ENCODE results near the gene NIPSNAP3A. TPM values are rescaled to one million over a fixed set of nuclear protein-coding genes. Genes with fewer than 3 reads are reported as not detected.

Gene NIPSNAP3A
- total RNA-seq, 1 donor from 2014 or later: 11.2 TPM

DNA sequence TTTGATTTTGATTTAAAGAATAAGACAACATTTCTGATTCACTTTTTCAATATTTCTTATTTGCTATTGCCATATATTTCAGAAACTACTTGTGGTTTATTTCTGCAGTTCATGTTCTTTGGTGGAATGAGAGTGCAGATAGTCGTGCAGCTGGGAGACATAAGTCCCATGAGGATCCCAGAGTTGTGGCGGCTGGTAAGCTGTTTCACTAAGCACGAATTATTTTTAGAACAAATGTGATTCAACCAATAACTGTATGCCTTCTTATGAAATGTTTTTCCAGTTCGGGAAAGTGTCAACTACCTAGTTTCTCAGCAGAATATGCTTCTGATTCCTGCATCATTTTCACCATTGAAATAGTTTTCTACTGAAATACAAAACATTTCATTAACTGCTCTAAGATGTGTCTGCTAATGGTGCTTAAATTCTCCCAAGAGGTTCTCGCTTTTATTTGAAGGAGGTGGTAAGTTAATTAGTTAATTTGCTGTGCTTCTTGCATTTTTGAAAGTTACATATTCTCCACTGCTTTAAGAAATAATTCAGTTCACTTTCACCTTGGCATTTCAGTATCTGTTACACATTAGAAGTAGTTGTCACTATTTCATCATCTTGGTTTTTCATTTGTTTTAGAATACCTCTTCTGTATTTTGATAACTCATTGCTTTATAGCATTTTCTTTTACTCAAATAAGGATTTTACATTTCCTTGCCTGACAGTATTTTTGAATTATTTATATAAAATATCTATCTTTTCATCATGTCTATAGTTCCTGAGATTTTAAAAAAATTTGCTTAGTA, 25.4 kb downstream of the NIPSNAP3A start:
- intact Hi-C loops (cut with micrococcal nuclease): loop anchor here (5.0 to 10.0 kb wide), 2 partner anchors 219 to 782 kb away; partner anchors contain the start of gene FKTN

DNA sequence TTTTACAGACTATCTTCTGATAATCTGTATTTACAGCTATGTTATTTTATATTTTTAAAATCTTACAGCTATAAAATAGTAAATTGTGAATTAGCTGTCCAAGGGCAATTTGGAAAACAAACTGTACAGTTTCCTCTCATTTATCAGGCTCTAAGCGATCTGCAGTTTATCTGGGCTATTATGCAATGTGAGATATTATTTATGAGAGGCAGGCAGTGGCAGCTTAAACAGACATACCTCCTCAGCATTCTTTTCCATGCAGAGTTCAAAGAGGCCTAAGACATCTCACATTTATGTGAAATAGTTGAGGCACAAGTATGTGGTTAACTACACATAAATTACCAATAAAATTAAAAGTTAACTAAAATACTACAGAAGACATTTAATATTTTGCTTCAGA, 26.6 kb downstream of the NIPSNAP3A start:
- intact Hi-C loops (cut with micrococcal nuclease): loop anchor here (5.0 to 10.0 kb wide), 2 partner anchors 218 to 781 kb away; partner anchors contain the start of gene FKTN

DNA sequence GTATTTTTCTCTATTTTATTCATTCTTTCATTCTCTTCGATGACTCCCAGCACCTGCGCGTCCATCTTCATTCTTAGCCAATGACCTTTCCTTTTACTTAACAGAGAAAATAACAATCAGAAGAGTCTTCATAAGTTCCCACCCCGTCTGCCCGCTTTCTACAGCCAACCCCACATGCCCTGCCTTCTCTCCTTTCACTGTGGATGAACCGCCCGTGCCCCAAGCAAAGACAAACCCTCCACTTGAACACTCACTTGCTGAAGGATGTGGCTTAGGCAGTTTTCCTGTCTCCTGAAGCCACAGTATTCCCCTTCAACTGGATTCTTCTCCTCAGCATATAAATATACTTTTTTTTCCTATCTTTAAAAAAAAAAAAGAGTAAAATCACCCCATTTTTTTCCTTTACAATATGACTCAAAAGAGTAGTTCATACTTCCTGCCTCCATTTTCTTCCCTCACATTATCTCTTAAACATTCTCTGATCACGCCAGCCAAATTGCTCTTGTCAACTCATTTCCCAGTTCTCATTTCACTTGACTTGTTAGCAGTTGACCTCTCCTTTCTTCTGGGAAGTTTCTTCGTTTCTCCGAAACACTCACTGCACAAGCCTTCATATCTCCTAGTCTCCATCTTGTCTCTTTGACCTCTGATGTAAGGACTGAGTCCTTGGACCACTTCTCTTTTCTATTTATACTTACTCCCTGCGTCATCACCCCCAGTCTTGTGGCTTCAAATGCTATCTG, 27.5 kb downstream of the NIPSNAP3A start:
- intact Hi-C loops (cut with micrococcal nuclease): loop anchor here (1.0 to 10.0 kb wide), 3 partner anchors 11 to 780 kb away; partner anchors contain the start of genes FKTN and NIPSNAP3B

DNA sequence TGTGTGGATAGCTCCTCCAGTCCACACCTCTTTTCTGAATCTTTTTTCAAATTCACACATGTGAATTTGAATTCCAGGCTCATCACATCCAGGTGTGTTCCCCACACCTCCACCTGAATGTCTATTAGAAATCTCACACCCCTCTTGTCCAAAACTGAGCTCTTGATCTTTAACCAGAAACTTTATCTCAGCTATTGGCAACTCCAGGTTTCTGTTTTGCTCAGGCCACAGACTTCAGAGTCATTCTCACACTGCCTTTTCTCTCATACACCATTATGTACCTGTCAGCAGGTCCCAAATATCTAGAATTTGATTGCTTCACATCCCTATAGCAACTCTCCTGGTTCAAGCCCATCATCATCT, 28.1 kb downstream of the NIPSNAP3A start:
- intact Hi-C loops (cut with micrococcal nuclease): loop anchor here (1.0 to 10.0 kb wide), 2 partner anchors 11 to 779 kb away; partner anchors contain the start of genes FKTN and NIPSNAP3B

DNA sequence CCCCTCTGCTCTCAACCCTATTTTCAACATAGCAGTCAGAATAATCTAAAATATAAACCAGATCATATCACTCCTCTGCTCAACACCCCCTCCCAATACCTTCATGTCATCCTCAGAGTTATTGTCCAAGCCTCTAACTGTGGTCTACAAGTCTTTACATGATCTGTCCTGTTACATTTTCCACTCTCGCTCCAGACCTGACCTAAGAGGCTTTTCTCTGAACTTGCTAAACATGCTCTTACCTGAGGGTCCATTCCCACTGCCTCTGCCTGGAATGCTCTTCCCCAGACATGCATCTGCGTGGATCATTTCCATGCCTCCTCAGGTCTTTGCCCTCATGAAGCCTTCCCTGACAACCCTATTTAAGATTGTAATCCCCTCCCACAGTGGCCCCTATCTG, 28.5 kb downstream of the NIPSNAP3A start:
- intact Hi-C loops (cut with micrococcal nuclease): loop anchor here (1.0 to 10.0 kb wide), 2 partner anchors 12 to 779 kb away; partner anchors contain the start of genes FKTN and NIPSNAP3B

DNA sequence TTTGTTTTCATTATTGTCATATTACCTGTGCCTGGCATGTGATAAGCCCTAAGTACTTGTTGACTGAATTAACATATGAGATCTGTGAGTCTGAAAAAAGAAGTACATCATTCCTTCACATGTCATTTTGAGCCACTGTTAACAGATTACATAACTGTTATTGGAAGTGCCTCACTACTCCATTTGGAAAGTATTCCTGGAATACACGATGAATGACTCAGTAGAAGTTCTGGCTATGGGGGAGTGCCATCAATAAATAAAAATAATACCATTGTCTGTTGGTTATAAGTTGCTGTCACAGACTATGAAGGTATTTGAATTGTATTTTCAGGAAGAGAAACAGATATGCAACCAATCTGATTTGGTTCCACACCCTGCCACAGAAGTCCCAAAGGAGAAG, 29.3 kb downstream of the NIPSNAP3A start:
- intact Hi-C loops (cut with micrococcal nuclease): loop anchor here (10.0 kb wide), 1 partner anchor 778 kb away; the partner anchor contains the start of gene FKTN

DNA sequence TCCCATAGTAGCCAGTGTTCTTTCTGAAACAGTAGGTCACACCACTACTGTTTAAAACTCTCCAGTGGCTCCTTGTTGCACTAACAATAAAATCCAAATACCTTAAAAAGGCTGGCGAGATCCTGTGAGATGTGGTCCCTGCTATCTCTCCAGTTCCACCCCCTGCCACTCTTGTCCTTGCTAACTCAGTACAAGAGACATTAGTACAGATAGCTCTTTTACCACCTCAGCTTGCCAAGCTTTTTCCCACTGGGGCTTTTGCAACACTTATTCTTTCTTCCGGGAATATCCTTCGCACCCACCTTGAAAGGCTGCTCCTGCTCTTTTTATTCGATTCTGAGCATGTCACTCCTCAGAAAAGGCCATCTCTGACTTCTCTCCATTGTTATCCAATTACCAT, 31.3 kb downstream of the NIPSNAP3A start:
- intact Hi-C loops (cut with micrococcal nuclease): loop anchor here (10.0 kb wide), 1 partner anchor 776 kb away; the partner anchor contains the start of gene FKTN

DNA sequence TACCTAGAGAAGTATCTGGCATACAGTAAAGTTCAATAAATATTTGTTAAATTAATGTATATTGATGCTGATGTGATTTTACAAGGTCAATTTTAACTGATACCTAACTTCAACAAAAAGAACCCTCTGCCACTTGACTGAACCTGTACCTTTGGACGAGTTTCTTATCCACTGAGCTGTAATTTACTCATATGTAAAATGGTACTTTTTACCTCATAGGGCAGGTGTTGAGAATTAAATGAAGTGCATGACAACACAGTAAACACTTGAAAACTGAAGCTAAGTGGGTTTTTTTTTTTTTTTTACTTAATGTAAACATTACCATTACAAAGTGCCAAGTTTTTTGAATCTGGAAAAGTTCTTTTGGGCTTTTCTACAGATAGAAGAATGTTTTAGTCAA, 31.9 kb downstream of the NIPSNAP3A start:
- intact Hi-C loops (cut with micrococcal nuclease): loop anchor here (10.0 kb wide), 1 partner anchor 775 kb away; the partner anchor contains the start of gene FKTN

DNA sequence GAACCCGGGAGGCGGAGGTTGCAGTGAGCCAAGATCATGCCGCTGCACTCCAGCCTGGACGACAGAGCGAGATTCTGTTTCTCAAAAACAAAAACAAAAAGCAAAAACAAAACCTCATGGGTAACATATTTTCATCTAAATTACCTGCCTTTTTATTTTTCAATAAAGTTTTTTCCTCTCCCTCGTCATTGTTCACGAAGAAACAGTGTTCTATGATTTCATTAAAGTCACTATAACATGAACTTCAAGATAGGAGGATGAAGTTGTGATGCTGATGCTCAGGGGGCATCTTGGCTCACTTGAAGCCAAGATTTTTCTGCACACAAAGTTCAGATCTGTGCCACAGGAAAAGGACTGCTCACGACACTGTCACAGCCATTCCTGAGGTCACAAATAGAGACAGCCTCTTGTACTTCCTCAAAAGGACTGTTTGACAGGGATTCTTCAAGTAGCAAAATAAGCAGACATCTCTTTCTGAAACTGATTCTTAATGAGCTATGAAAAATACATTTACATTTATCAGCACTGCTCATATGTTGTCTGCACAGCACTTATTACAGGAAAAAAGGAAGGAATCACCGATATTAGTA, 32.6 kb downstream of the NIPSNAP3A start:
- intact Hi-C loops (cut with micrococcal nuclease): loop anchor here (2.0 to 10.0 kb wide), 3 partner anchors 377 to 935 kb away; partner anchors contain the start of gene FKTN

DNA sequence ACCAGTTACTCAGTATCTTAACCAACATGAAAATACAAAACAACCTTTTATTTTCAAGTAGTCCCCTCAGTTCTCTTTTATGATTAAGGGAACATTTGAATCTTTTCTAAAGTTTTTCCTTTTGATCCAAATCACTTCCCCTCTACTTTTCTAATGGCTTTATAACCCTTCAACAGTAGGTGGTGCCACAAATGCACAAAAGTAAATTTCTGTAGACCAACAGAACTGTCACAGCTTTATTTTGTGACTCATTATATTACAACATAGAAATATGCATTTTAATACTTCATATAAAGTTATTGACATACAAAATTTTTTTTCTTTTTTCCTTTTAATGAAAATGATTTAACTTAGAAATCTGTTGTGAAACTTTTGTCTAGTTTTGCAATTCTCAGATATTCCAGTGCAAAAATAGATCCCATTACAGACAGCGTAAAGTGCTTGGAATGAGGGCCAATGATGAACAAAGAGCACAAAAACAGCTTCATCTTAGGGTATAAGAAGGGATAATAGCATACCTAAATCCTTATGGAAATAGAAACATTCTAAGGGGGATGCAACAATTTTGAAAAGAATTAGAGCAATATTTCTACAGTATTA, 33.4 kb downstream of the NIPSNAP3A start:
- intact Hi-C loops (cut with micrococcal nuclease): loop anchor here (1.0 to 10.0 kb wide), 3 partner anchors 376 to 934 kb away; no protein-coding TSS in a partner anchor

DNA sequence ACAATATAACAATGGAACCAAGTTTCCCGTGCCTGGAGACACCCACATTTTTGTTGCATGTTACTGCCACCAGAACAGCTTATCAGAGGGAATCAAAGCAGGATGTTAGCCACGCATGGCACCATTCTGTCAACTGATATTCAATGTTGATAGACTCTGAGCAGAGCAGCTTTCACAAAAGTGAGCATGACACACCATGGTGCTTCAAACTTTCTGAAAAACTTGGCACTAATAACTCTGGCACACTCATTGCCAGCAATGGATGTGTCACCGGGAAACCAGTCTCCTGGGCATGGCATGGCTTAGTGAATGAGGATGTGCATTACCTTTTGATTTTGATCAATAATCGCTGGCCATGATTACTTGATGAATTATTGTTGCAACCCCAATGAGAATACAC, 36.1 kb downstream of the NIPSNAP3A start:
- intact Hi-C loops (cut with micrococcal nuclease): loop anchor here (10.0 kb wide), 1 partner anchor 931 kb away; no protein-coding TSS in a partner anchor

DNA sequence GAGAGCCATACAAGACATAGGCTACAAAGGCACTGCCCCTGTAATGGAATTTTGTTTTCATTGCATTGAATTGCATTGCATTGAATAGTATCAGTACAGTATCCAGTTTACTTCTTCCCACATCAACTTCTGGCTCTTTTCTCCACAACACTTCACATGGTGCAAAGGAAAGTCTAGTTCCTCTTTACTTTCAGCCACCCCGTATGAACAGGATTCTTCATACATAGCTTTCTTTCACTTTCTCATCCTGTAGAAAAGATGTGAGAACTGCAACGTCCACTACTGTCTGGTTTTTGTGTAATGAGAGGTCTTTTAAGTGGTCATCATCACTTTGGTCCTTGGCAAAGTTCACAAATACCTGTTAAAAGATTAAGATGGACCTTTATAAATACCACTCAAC, 36.6 kb downstream of the NIPSNAP3A start:
- intact Hi-C loops (cut with micrococcal nuclease): loop anchor here (10.0 kb wide), 1 partner anchor 931 kb away; no protein-coding TSS in a partner anchor

DNA sequence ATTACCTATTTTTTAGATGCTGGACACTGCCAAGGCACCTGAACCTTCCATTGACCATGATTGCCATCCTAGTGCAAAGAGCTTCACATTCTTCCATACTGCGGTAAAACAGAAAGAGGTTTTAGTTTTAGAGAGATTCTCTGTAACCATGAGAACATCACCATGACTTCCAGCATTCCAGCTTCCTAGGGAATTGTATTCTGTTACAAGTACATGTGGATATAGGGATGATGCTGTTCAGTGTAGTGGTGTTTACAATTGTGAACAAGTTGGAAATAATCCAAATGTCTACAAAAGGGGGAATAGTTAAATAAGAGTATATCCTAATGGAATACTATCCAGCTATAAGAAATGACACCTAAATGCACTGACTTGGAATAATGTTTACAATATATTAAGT, 38.8 kb downstream of the NIPSNAP3A start:
- intact Hi-C loops (cut with micrococcal nuclease): loop anchor here (10.0 kb wide), 1 partner anchor 929 kb away; no protein-coding TSS in a partner anchor

DNA sequence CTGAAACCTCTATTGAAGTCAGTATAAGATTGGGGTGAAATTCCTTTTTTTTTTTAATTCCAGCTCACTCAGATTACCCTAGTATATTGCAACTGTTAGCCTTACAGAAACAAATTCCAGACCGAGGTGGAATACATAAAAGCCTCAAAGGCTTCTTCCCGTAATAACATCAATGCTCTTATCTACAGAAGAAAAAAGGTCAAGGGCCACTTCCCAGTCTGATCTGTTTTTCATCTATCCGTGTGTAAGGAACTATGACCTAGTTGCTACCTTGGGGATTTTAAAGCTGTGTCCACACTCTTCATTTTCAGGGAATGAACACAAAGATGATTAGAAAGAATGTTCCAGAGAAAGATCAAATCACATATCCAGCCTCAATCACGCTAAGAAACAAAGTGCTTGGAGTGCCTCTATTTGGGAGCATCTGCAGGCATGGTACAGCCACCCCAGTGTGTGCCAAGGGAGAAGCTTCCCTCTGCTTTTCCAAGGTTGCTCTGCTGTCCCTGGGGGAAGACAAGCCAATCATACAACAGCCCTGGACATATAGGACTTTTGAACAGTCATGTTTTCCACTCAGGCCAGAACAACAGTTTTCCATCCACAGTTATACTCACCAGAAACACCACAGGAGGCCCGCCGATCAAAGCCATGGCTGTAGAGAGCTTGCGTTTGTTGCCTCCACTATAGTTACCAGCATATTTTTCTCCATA, 40.0 kb downstream of the NIPSNAP3A start:
- intact Hi-C loops (cut with micrococcal nuclease): loop anchor here (10.0 kb wide), 1 partner anchor 927 kb away; no protein-coding TSS in a partner anchor

DNA sequence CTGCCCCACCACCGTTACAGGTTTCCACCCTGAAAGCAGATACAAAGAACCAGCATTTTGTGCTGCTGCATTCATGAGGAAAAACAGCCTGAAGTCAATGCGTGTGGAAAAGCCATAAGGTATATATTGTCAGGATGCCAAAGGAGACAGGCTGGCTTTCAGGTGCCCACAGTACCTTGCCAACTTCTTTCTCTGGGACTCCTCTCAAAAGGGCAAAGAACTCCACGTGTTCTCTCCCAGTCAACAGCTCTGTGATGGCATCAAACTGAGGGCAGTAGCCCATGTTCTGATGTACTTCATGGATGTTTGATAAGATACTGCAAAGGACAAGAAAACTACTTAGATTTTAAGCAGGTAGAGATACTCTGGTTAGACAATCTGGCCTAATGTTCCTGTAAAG, 40.8 kb downstream of the NIPSNAP3A start:
- intact Hi-C loops (cut with micrococcal nuclease): loop anchor here (10.0 kb wide), 1 partner anchor 927 kb away; no protein-coding TSS in a partner anchor

DNA sequence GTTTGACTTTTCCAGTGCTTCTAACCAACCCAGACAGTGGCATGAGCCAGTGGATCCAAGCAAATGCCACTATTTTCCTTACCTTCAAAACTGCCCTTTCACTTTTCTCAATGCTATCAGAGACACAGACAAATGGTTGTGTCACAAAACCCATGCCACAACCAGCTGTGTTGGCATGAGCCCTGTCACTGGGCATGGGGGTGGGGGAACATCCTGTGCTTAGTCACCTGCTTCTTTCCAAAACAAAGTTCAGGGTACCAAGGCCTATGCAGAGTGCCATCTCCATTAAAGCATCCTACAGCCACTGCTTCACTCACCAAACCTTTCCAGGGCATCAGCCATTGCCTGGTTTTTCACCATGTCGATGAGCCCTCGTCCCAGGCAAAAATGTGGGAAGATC, 46.6 kb downstream of the NIPSNAP3A start:
- intact Hi-C loops (cut with micrococcal nuclease): no loop called here

DNA sequence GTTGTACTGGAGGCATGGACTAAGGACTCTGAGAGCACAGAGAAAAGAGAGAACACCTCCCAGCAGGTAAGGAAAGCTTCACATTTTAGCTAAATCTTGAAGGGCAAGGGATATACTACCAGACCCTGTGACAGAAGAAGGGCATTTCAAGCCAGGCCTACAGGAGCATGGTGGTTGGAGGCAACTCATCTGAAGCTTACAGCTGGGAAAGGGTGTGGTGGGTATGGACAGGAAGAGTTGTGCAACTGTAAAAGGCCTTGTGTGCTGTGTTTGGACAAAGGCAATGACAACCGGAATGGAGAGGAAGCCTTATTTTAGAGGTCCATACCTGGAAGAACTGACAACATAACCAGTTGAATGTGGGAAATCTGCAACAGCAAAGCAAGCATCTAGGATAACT, 47.6 kb downstream of the NIPSNAP3A start:
- intact Hi-C loops (cut with micrococcal nuclease): no loop called here

DNA sequence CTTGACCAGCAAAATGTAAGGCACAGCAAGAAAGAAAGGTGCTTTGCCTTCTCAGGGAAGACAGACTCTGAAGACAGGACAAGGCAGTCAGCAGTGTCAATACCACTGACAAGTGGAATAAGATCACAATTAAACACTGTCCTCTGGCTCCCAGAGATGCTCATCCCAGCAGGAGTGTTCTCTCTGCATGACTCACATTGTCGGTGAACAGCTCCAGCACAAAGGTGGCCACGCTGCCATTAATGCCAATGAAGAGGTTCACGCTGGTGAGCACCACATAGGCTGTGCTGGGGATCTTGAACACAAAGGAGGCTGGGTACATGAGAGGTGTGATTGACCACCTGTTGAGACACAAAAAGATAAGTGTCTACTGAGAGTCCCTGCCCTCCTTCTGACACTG, 48.4 kb downstream of the NIPSNAP3A start:
- intact Hi-C loops (cut with micrococcal nuclease): no loop called here

DNA sequence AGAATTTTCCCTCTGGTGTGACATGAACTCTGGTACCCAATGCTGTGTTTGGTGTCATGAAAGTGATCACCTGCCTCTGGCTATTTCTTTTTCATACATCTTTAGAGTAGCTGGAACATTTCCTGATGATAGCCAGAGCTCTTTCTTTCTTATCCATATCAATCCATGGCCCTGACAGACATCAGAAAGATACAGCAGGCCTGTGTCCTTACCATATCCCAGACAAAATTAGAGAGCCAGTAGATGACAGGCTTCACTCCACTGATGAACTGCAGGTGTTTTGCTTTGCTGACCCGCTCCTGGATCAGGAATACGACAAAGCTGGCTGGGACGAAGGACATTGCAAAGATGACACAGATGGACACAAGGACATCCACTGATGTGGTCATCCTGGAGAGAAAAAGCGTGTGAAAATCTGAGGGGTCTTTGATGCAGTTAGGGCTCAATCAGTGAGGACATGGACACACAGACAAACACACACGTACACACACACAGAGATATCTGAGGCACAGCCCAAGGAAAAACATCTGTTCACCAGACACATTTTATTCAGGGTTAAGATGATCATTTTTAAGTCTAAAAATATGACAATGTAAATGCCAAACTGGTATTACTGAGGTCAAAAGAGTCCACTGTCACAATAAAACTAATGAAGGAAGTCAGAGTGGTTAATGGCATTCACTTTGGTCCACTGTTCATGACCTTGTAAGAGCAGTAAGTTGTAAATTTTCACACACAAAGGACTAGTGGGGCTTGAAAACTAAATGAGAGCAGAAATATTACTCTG, 50.9 kb downstream of the NIPSNAP3A start:
- intact Hi-C loops (cut with micrococcal nuclease): no loop called here

Data from T-helper 1 cell treated with Interleukin-12 subunit alpha and Interleukin-12 subunit beta and Interleukin-4 antibody, amounts not matched to agents 30 ng/mL and 1 ng/mL, for 36 hours (primary cell).